Thoracic aorta (tissue), 2 donors: ENCODE measurements around the gene FLNC. TPM values are rescaled to one million over a fixed set of nuclear protein-coding genes. Genes with fewer than 3 reads are reported as not detected.

Experiments
- ATAC-seq: fragments of 150-250 bp; one replicate; pipeline ENCODE4 v1.8.0; 2017; ENCODE audit warnings: low read depth; ENCODE audit not compliant: insufficient number of reproducible peaks, low FRiP score
- DNase-seq: peaks from one replicate; pipeline ENCODE4 v3.0.0-alpha.2; 2020; ENCODE audit warnings: low spot score
- H3K27ac ChIP-seq, 2 donors: fragments of 200-600 bp; sonication (generic); 1 replicate in 1 of 2; 2 replicates in 1 of 2; pipeline ENCODE4 v1.5.1; 2016; ENCODE audit warnings: mild to moderate bottlenecking in 2 of 2, moderate library complexity in 2 of 2
- H3K27me3 ChIP-seq: fragments of 200-600 bp; sonication (generic); replicated peaks from 2 replicates; pipeline ENCODE4 v1.6.0; 2016; ENCODE audit warnings: mild to moderate bottlenecking; ENCODE audit not compliant: insufficient read depth
- H3K36me3 ChIP-seq: fragments of 200-600 bp; sonication (generic); one replicate; pipeline ENCODE4 v1.5.1; 2016
- H3K4me1 ChIP-seq, 2 donors: fragments of 200-600 bp; sonication (generic); 1 replicate in 1 of 2; 2 replicates in 1 of 2; pipeline versions ENCODE4 v1.5.1 to v1.6.0; 2016; ENCODE audit warnings: low read depth in 2 of 2, mild to moderate bottlenecking in 1 of 2; ENCODE audit not compliant: control insufficient read depth in 1 of 2
- H3K4me3 ChIP-seq: fragments of 200-600 bp; sonication (generic); 2 replicates; pipeline ENCODE4 v1.5.1; 2016; ENCODE audit warnings: mild to moderate bottlenecking
- H3K9me3 ChIP-seq: fragments of 200-600 bp; sonication (generic); 2 replicates; pipeline ENCODE4 v1.5.1; 2016
- CTCF ChIP-seq: fragments of 200-600 bp; sonication (generic); IDR thresholded peaks from one replicate; pipeline ENCODE4 v1.5.1; 2019; ENCODE audit warnings: antibody characterized with exemption
- total RNA-seq, 2 donors: library from RNA; depleted of rRNA; stranded (reverse); fragments of >200 nt; gene quantifications; one replicate each; pipeline versions ENCODE4 v1.1.0 to v1.2.3, GENCODE V29; 2016

FLNC gene
- total RNA-seq, 2 donors from 2014 or later, result 157 to 273 TPM

DNA sequence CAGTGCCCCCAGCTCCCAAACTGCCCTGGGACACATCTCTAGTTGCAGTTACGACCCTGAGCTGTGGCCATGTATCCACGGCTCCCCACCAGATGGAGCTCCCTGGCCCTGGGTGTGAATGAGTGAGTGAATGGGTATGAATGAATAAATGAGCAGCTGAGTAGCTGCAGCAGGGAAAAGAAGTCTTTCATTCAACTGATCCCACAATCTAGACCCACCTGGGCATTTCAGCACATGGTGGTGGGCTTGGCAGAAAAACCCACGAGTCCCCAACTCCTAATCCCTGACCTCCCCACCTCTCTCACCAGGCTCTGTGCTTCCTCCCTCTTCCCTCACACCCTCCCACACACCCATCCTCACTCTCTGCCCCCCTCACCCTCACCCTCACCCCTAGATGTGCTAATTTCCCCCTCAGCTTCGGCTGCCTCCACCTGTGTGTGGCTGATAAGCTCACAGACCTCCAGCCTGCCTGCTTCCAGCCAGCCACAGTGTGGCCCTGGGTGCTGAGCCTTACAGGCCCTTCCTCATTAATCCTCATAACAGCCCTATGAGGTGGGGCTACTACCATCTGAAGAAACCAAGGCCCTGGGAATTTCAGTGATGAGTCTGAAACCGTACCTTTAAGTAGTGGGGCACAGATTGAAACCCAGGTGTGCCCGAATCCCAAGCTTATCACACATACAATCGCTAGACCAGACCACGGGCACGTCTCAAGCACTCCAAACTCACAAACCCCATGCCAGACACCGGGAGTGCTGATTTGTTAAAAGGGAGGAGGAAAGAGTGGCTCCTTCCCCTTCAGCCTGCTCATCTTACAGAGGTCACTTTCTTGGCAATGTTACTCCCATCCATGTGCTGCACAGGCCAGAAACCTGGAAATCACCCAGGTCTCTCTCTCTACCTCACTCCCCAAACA is 30.2 kb downstream of the FLNC start:
- peaks cover 20 to 36% of the 10 kb centered on the region in 2 donors for H3K4me1 ChIP-seq
- ATAC-seq (no peak), DNase-seq (no peak)
- H3K27ac ChIP-seq, result peak overlapping the region; percentile 79 to 81
- no peaks in the 10 kb centered on the region for H3K27me3 ChIP-seq
- H3K4me3 ChIP-seq, result no peak overlapping the region
- no peak for TF ChIP-seq CTCF
- no peaks in the 10 kb centered on the region for H3K9me3 ChIP-seq
- peaks cover 14% of the 10 kb centered on the region for H3K36me3 ChIP-seq

- H3K4me1 ChIP-seq, result peaks cover 20 to 36% of the 10 kb centered on the region in 2 donors
- no peaks in the 10 kb centered on the region for H3K27me3 ChIP-seq
- ATAC-seq (no peak), DNase-seq (no peak)
- H3K36me3 ChIP-seq, result peaks cover 9% of the 10 kb centered on the region
- H3K9me3 ChIP-seq, result no peaks in the 10 kb centered on the region
- no peak overlapping the region for H3K27ac ChIP-seq
- no peak for TF ChIP-seq CTCF
- H3K4me3 ChIP-seq, result peak overlapping the region; percentile 79
Measured at GRCh38 chr7:128861957-128862570, 31.9 kb downstream of the FLNC start.

DNA sequence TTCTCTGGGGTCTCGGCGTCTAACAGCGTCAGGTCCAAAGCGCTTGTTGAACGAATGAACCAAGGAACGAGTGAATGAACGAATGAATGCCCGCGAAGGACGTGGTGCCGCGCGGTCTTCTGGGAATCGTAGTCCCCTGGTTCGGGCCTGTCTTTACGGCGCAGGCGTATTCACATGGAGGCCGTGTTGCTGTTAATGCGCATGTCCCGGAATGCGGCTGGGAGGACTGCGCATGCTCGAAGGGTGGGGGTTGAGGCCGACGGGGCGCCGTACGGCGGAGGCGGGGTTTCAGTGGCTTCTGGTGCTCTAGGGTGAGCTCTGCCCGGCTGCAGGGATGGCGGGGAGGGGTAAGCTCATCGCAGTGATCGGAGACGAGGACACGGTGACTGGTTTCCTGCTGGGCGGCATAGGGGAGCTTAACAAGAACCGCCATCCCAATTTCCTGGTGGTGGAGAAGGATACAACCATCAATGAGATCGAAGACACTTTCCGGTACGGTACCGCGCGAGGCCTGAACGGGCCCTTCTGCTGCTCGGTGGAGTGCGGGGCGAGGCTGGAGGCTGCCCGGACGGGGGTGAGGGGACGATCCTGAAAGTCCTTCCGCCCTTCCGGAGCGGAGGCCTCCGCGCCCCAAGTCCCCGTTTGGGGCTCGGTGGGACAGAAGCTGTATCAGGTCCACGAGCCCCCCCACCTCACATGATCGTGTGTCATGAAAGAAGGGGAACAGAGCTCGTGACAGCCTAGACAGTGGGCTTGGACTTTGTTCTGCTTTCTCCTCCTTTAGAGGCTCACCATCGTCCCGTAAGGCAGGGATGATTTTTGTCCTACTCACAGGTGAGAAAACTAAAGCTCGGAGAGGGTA is 32.6 kb downstream of the FLNC start, which contains the start of gene ATP6V1F:
Gene ATP6V1F, plus strand, starts transcription at position 286 of the 862 bp plus-strand sequence. Its CDS starts 49 bp downstream, at position 335.
- DNase-seq (peak; percentile 89), ATAC-seq (peak; percentile 73)
- Histone ChIP-seq H3K27ac (peak within 1 kb of the TSS in 1 of 2 donors; percentile 18), H3K4me1 (peaks cover 20 to 36% of the 10 kb centered on the region in 2 donors), H3K9me3 (no peaks in the 10 kb centered on the region), H3K27me3 (no peaks in the 10 kb centered on the region), H3K4me3 (peak within 1 kb of the TSS; percentile 79), H3K36me3 (peaks cover 9% of the 10 kb centered on the region)
- TF ChIP-seq CTCF, result no peak

DNA sequence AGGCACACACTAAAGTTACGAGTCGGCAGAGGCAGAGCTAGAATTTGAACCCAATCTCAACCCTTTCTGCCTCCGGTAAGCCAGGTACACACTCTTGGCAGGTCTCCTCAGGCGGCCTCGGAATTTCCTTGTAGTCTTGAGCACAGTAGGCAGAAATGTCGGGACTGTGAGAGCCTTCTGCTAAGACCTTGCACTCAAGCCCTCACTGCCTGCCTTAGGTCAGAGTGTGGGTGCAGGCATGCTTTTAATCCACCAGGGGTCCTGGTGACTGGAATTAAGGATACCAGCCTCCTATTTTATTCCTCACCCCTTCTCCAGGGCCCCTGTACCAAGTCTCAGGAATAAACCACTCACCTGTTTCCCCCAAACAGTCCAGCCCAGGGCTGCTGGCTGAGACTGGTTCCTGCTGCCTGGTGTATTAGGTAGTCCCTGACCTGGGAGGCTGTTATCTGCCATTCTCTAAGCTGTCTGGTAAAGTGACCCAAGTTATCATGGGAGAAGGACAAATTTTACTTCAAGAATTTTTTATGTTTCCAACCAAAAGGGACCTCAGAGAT is 33.3 kb downstream of the FLNC start:
- TF ChIP-seq CTCF, result peak; percentile 49
- H3K9me3 ChIP-seq, result no peaks in the 10 kb centered on the region
- ATAC-seq (no peak), DNase-seq (no peak)
- H3K4me1 ChIP-seq, result peaks cover 19 to 34% of the 10 kb centered on the region in 2 donors
- no peaks in the 10 kb centered on the region for H3K27me3 ChIP-seq
- H3K36me3 ChIP-seq, result peaks cover 9% of the 10 kb centered on the region
- peak overlapping the region; percentile 79 for H3K4me3 ChIP-seq
- peak overlapping the region in 1 of 2 donors; percentile 18 for H3K27ac ChIP-seq
